Fibroblast of villous mesenchyme (primary cell): Measurements from ENCODE around the gene ANGPTL8. TPM values are rescaled to one million over a fixed set of nuclear protein-coding genes. Genes with fewer than 3 reads are reported as not detected.

Source experiments
- DNase-seq: peaks from one replicate; pipeline ENCODE4 v3.0.0-alpha.2; 2010; ENCODE audit warnings: low read depth
- H3K4me3 ChIP-seq: 2 replicates; pipeline ENCODE4 v1.5.1; 2011; ENCODE audit warnings: low read depth, mild to moderate bottlenecking, low read length
- total RNA-seq: library from RNA; depleted of rRNA; stranded (reverse); fragments of >200 nt; gene quantifications from 2 replicates; pipeline ENCODE4 v1.2.3, GENCODE V29; 2012
- TF ChIP-seq, protein P1 (sequence below): IDR thresholded peaks from 2 replicates; pipeline ENCODE4 v1.5.1; 2012; ENCODE audit warnings: low read depth, mild to moderate bottlenecking, low read length; ENCODE audit not compliant: insufficient read depth

The ANGPTL8 gene, protein sequence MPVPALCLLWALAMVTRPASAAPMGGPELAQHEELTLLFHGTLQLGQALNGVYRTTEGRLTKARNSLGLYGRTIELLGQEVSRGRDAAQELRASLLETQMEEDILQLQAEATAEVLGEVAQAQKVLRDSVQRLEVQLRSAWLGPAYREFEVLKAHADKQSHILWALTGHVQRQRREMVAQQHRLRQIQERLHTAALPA
- not detected in 2 replicates for total RNA-seq

DNA sequence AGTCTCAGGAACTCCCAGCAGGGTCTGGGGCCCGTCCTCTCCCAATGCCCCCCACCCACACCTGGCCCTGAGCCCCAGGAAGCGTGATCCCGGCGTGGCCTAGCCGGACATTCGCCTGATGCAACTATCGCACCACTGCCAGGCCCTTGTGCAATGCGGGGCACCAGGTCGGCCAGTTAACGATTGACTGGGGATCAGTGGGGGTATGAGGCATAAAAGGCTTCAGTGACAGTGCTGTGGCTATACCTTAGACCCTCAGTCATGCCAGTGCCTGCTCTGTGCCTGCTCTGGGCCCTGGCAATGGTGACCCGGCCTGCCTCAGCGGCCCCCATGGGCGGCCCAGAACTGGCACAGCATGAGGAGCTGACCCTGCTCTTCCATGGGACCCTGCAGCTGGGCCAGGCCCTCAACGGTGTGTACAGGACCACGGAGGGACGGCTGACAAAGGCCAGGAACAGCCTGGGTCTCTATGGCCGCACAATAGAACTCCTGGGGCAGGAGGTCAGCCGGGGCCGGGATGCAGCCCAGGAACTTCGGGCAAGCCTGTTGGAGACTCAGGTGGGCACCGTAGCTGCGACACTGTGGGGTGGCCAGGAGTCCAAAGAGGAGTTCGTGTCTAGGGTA, at the start of gene ANGPTL8:
Gene ANGPTL8, plus strand, starts transcription at position 243 of the 624 bp plus-strand sequence. Its CDS starts 19 bp downstream, at position 262.
- TF ChIP-seq, protein P1, sequence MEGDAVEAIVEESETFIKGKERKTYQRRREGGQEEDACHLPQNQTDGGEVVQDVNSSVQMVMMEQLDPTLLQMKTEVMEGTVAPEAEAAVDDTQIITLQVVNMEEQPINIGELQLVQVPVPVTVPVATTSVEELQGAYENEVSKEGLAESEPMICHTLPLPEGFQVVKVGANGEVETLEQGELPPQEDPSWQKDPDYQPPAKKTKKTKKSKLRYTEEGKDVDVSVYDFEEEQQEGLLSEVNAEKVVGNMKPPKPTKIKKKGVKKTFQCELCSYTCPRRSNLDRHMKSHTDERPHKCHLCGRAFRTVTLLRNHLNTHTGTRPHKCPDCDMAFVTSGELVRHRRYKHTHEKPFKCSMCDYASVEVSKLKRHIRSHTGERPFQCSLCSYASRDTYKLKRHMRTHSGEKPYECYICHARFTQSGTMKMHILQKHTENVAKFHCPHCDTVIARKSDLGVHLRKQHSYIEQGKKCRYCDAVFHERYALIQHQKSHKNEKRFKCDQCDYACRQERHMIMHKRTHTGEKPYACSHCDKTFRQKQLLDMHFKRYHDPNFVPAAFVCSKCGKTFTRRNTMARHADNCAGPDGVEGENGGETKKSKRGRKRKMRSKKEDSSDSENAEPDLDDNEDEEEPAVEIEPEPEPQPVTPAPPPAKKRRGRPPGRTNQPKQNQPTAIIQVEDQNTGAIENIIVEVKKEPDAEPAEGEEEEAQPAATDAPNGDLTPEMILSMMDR: no peak
- DNase-seq: no peak
- H3K4me3 ChIP-seq: no peak within 1 kb of the TSS

DNA sequence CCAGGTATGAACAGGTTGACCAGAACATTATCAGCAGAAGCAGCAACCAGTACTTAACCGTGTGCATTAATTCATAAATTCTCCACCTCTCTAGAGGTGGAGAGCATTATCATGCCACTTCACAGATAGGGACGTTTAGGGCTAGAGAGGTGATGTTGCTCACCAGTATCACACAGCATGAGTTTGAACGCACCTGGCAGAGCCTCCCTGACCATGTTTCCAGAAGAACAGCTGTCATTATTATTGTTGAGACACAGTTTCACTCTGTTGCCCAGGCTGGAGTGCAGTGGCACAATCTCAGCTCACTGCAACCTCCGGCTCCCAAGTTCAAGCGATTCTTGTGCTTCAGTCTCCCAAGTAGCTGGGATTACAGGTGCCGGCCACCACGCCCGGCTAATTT, 48.9 kb upstream of the ANGPTL8 start:
- TF ChIP-seq, protein P1: no peak

DNA sequence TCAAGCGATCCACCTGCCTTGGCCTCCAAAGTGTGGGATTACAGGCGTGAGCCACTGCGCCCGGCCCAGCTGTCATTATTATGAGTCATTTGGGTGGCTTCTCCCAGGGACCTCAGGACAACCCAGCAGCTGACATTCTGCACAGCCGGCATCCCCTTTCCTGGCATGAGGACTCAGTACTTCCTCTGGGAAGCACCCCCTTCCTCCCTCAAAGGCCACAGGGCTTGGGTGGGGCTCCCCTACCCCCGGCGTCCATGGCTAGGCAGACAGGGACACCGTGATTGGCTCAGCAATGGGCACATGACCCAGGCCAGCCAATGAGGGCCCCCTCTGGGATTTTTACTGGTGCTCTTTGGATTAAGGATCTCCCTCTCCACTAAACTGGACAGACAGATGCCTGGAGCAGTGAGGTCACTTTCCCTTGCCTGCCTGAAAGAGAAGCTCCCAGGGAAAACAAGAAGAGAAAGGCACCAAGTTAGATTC, 48.1 kb upstream of the ANGPTL8 start:
- TF ChIP-seq, protein P1: no peak
- H3K4me3 ChIP-seq: peak overlapping the region; percentile 14
- DNase-seq: peak; percentile 86

More for the DNA sequence above, 48.9 kb upstream of the ANGPTL8 start:
- no peak overlapping the region for H3K4me3 ChIP-seq
- no peak for DNase-seq

DNA sequence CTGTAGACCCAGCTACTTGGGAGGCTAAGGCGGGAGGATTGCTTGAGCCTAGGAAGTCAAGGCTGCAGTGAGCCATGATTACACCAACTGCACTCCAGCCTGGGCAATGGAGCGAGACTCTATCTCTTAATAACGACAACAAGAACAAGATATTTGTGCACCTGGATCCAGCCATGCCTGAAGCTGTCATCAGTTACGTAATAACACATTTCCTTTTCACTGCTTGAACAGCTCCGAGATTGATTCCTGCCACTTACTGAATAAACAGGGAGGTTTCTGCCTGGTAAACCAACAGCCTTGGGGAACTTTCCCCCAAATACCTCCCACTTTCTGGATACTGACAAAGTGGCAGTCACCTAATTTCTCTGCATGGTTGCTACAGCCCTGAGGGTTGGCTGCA, 47.5 kb upstream of the ANGPTL8 start:
- peak overlapping the region; percentile 30 for H3K4me3 ChIP-seq
- DNase-seq: no peak
- TF ChIP-seq, protein P1: no peak

DNA sequence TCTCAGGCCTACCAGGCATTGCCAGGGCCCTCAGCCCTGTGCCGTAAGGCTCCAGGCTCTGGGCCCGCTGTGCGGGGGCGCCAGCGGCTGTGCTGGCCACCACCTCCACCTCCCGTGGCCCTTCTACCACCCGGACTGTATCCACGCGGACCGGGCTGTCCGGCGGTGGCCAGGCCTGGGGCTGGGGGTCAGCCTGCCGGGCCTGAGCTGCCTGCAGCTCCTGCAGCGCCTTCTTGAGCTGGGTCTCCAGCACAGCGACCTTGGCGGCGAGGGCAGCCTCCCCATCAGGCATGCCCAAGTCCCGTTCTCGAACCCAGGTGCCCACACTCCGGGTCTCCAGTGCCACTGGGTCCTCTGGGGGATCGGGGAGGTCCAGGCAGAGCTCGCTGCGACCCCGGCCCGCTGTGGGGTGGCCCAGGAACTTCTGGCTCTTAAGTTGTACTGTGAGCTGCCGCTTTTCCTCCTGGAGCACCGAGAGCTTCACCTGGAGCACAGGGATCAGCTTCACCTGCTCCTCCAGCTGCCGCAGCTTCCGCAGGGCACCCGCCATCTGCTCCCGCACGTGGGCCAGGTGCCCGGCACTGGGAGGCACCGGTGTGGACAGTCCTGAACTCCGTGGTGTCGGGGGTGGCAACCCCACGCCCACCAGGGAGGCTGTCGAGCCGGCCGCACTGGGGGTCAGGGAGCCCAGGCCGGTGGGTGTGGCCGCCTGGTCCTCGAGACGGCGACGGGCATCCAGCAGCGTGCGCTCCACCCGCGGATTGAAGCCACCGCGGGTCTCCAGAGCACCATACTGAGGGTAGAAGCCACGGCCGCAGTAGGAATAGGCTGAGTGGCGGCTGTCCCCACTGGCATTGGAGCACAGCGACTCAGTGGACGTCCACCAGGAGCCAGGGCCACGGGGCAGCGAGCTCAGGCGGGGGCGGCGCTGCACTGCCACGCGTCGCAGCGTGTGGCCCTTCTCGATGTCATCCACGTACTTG, 46.2 kb upstream of the ANGPTL8 start:
- DNase-seq: no peak
- peak overlapping the region; percentile 6 for H3K4me3 ChIP-seq
- TF ChIP-seq, protein P1: no peak

DNA sequence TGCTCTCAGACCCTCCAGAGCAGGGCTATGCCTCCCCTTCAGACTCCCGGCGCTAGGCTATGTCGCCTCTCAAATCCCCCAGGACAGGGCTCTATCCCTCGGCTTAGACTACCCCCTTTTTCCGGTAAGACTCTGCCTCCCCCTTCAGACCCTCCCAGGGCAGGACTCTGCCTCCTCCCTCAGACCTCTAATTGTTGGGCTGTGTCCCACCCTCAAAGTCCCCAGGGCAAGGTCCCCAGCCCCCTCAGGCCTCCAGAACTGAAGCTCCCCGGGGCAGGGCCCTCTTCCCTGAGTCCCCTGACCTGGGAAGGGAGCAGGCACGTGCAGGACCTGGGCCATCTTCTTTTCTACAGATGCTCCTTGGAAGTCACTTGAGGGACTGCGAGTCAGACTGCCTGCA, 45.2 kb upstream of the ANGPTL8 start:
- no peak for DNase-seq
- TF ChIP-seq, protein P1: no peak
- peak overlapping the region; percentile 89 for H3K4me3 ChIP-seq
